Measurements from ENCODE around the gene FGF16. TPM values are rescaled to one million over a fixed set of nuclear protein-coding genes. Genes with fewer than 3 reads are reported as not detected.

Gene FGF16
- total and polyA plus RNA-seq, 2 donors from 2014 or later: 0.25 TPM; not detected in 1

GRCh38 chrX:77450996-77451395 lies 3.8 kb downstream of the FGF16 start:
- DNase-seq: no peak
- no peaks in the 10 kb centered on the region for H3K36me3 ChIP-seq (ENCODE audit: control insufficient read depth in 2 of 3, insufficient read depth in 3 of 3, low read length in 3 of 3)
- H3K27ac ChIP-seq (ENCODE audit: low read depth in 2 of 2, low read length in 2 of 2): no peak overlapping the region
- FAIRE-seq: no peak
- no peaks in the 10 kb centered on the region for H3K27me3 ChIP-seq (ENCODE audit: control insufficient read depth, insufficient read depth, low read length)
- H3K9ac ChIP-seq (ENCODE audit: low read length in 3 of 3): no peak overlapping the region
- intact Hi-C loops (cut with DNase I): no loop called here
- no peaks in the 10 kb centered on the region for H3K9me3 ChIP-seq (ENCODE audit: control insufficient read depth in 2 of 3, insufficient read depth in 1 of 3, low read length in 3 of 3)
- H3K4me1 ChIP-seq (ENCODE audit: control insufficient read depth in 2 of 3, insufficient read depth in 2 of 3, low read depth in 1 of 3, low read length in 3 of 3): no peaks in the 10 kb centered on the region
- no peak for TF ChIP-seq CTCF (IDR thresholded peaks at IDR 0.05; ENCODE audit: borderline replicate concordance, extremely low read depth, insufficient read depth)
- H3K4me3 ChIP-seq (ENCODE audit: low read length in 3 of 3): no peak overlapping the region

- FAIRE-seq (no peak), DNase-seq (no peak)
- H3K4me3 ChIP-seq (ENCODE audit: low read length in 3 of 3): no peak overlapping the region
- no peaks in the 10 kb centered on the region for H3K27me3 ChIP-seq (ENCODE audit: control insufficient read depth, insufficient read depth, low read length)
- no peaks in the 10 kb centered on the region for H3K36me3 ChIP-seq (ENCODE audit: control insufficient read depth in 2 of 3, insufficient read depth in 3 of 3, low read length in 3 of 3)
- no peaks in the 10 kb centered on the region for H3K9me3 ChIP-seq (ENCODE audit: control insufficient read depth in 2 of 3, insufficient read depth in 1 of 3, low read length in 3 of 3)
- no peak overlapping the region for H3K27ac ChIP-seq (ENCODE audit: low read depth in 2 of 2, low read length in 2 of 2)
- intact Hi-C loops (cut with DNase I): no loop called here
- no peak for TF ChIP-seq CTCF (IDR thresholded peaks at IDR 0.05; ENCODE audit: borderline replicate concordance, extremely low read depth, insufficient read depth)
- H3K4me1 ChIP-seq (ENCODE audit: control insufficient read depth in 2 of 3, insufficient read depth in 2 of 3, low read depth in 1 of 3, low read length in 3 of 3): no peaks in the 10 kb centered on the region
- H3K9ac ChIP-seq (ENCODE audit: low read length in 3 of 3): no peak overlapping the region
Observed at GRCh38 chrX:77453190-77453589, 6.0 kb downstream of the FGF16 start.

- H3K9me3 ChIP-seq (ENCODE audit: control insufficient read depth in 2 of 3, insufficient read depth in 1 of 3, low read length in 3 of 3): no peaks in the 10 kb centered on the region
- H3K4me3 ChIP-seq (ENCODE audit: low read length in 3 of 3): no peak overlapping the region
- no peak for TF ChIP-seq CTCF (IDR thresholded peaks at IDR 0.05; ENCODE audit: borderline replicate concordance, extremely low read depth, insufficient read depth)
- no peak for FAIRE-seq
- no peak overlapping the region for H3K27ac ChIP-seq (ENCODE audit: low read depth in 2 of 2, low read length in 2 of 2)
- intact Hi-C loops (cut with DNase I): no loop called here
- no peaks in the 10 kb centered on the region for H3K27me3 ChIP-seq (ENCODE audit: control insufficient read depth, insufficient read depth, low read length)
- H3K4me1 ChIP-seq (ENCODE audit: control insufficient read depth in 2 of 3, insufficient read depth in 2 of 3, low read depth in 1 of 3, low read length in 3 of 3): no peaks in the 10 kb centered on the region
- no peaks in the 10 kb centered on the region for H3K36me3 ChIP-seq (ENCODE audit: control insufficient read depth in 2 of 3, insufficient read depth in 3 of 3, low read length in 3 of 3)
- DNase-seq: no peak
- no peak overlapping the region for H3K9ac ChIP-seq (ENCODE audit: low read length in 3 of 3)
Observed at GRCh38 chrX:77455437-77455836, 8.2 kb downstream of the FGF16 start.

GRCh38 chrX:77484045-77484444 lies 36.9 kb downstream of the FGF16 start:
- H3K4me1 ChIP-seq (ENCODE audit: control insufficient read depth in 2 of 3, insufficient read depth in 2 of 3, low read depth in 1 of 3, low read length in 3 of 3): no peaks in the 10 kb centered on the region
- H3K4me3 ChIP-seq (ENCODE audit: low read length in 3 of 3): no peak overlapping the region
- intact Hi-C loops (cut with DNase I): no loop called here
- no peaks in the 10 kb centered on the region for H3K27me3 ChIP-seq (ENCODE audit: control insufficient read depth, insufficient read depth, low read length)
- H3K9ac ChIP-seq (ENCODE audit: low read length in 3 of 3): no peak overlapping the region
- no peak for TF ChIP-seq CTCF (IDR thresholded peaks at IDR 0.05; ENCODE audit: borderline replicate concordance, extremely low read depth, insufficient read depth)
- H3K9me3 ChIP-seq (ENCODE audit: control insufficient read depth in 2 of 3, insufficient read depth in 1 of 3, low read length in 3 of 3): no peaks in the 10 kb centered on the region
- FAIRE-seq (no peak), DNase-seq (no peak)
- H3K27ac ChIP-seq (ENCODE audit: low read depth in 2 of 2, low read length in 2 of 2): no peak overlapping the region
- H3K36me3 ChIP-seq (ENCODE audit: control insufficient read depth in 2 of 3, insufficient read depth in 3 of 3, low read length in 3 of 3): no peaks in the 10 kb centered on the region

Data from kidney (tissue), 14 donors.